Endothelial cell of umbilical vein (primary cell): ENCODE measurements around the gene CLOCK. TPM values are rescaled to one million over a fixed set of nuclear protein-coding genes. Genes with fewer than 3 reads are reported as not detected.

Experiments
- BruUV-seq: library from RNA; stranded (reverse); fragments of 400-500 nt; replicated peaks from 2 replicates; lab custom pipeline; 2021; lab: Mats Ljungman, UMichigan
- CTCF ChIA-PET: fragments of 300-600, 350-600 bp; sonication (Branson Sonifier 250); formaldehyde crosslinking; loops from one replicate; lab custom pipeline; 2021; ENCODE audit warnings: antibody characterized with exemption, inconsistent platforms; lab: Charles Lee
- POLR2A ChIA-PET: fragments of 300-600, 350-600 bp; sonication (Branson Sonifier 250); formaldehyde crosslinking; loops from one replicate; lab custom pipeline; 2021; ENCODE audit warnings: antibody characterized with exemption, inconsistent platforms; lab: Charles Lee
- DNase-seq: peaks from one replicate; pipeline ENCODE4 v3.0.0-alpha.2; 2011; ENCODE audit warnings: low read depth, low spot score
- FAIRE-seq: peaks from 2 replicates; lab custom pipeline; 2011; peaks lifted over from hg19 to GRCh38; lab: Jason Lieb, UNC
- H2AFZ ChIP-seq: 2 replicates; pipeline ENCODE4 v1.6.0; 2012; ENCODE audit warnings: low read depth, low read length, control low read depth, inconsistent platforms
- H3K27ac ChIP-seq: 2 replicates; pipeline ENCODE4 v1.5.1; 2011; ENCODE audit warnings: low read depth, mild to moderate bottlenecking, control low read depth, low read length, moderate library complexity; ENCODE audit not compliant: insufficient read depth
- H3K27me3 ChIP-seq, 2 experiments: 2 replicates each; pipeline versions ENCODE4 v1.6.0 to v1.6.1; 2011; ENCODE audit warnings: low read length in 2 of 2, mixed read lengths in 1 of 2; ENCODE audit not compliant: control insufficient read depth in 2 of 2, insufficient read depth in 2 of 2
- H3K36me3 ChIP-seq, 2 experiments: 2 replicates in 1 of 2; 3 replicates in 1 of 2; pipeline ENCODE4 v1.5.1; 2011; ENCODE audit warnings: low read length in 2 of 2, mild to moderate bottlenecking in 1 of 2, moderate library complexity in 1 of 2; ENCODE audit not compliant: control insufficient read depth in 2 of 2, insufficient read depth in 2 of 2; ENCODE audit errors: extremely low read depth in 1 of 2
- H3K4me1 ChIP-seq: 3 replicates; pipeline ENCODE4 v1.5.1; 2011; ENCODE audit warnings: mild to moderate bottlenecking, low read length; ENCODE audit not compliant: control insufficient read depth, insufficient read depth; ENCODE audit errors: extremely low read depth
- H3K4me2 ChIP-seq: 2 replicates; pipeline ENCODE4 v1.6.1; 2011; ENCODE audit warnings: low read length, control low read depth, mixed read lengths; ENCODE audit not compliant: insufficient read depth
- H3K4me3 ChIP-seq, 3 experiments: fragments of 200-600 bp in 1 of 3; sonication (generic), shearing (Covaris generic) in 1 of 3; replicated peaks in 1 of 3; 2 replicates each; pipeline ENCODE4 v1.5.1; 2011 to 2016; ENCODE audit warnings: control low read depth in 3 of 3, low read length in 3 of 3, mild to moderate bottlenecking in 2 of 3, inconsistent platforms in 1 of 3, low read depth in 1 of 3, moderate library complexity in 1 of 3; ENCODE audit not compliant: insufficient read depth in 1 of 3
- H3K79me2 ChIP-seq: 2 replicates; pipeline ENCODE4 v1.6.0; 2012; ENCODE audit warnings: low read length, inconsistent platforms; ENCODE audit not compliant: control insufficient read depth, insufficient read depth
- H3K9ac ChIP-seq: replicated peaks from 2 replicates; pipeline ENCODE3; 2011; ENCODE audit warnings: low read length, control low read depth; ENCODE audit not compliant: insufficient read depth; ENCODE audit errors: extremely low read depth
- H3K9me1 ChIP-seq: replicated peaks from 3 replicates; pipeline ENCODE4 v1.6.0; 2011; ENCODE audit warnings: mild to moderate bottlenecking, low read length; ENCODE audit not compliant: control insufficient read depth, insufficient read depth; ENCODE audit errors: extremely low read depth
- H3K9me3 ChIP-seq: replicated peaks from 2 replicates; pipeline ENCODE4 v1.5.1; 2012; ENCODE audit warnings: low read length, inconsistent platforms; ENCODE audit not compliant: control insufficient read depth, insufficient read depth
- H4K20me1 ChIP-seq: replicated peaks from 2 replicates; pipeline ENCODE3; 2011; ENCODE audit warnings: mild to moderate bottlenecking, low read length; ENCODE audit not compliant: control insufficient read depth, insufficient read depth; ENCODE audit errors: extremely low read depth
- CTCF ChIP-seq, 2 donors: IDR thresholded peaks; 1 replicate in 1 of 2; 2 replicates in 1 of 2; pipeline ENCODE4 v1.5.1; 2011; ENCODE audit warnings: low read length in 2 of 2, mild to moderate bottlenecking in 2 of 2, moderate library complexity in 2 of 2, control low read depth in 1 of 2, inconsistent platforms in 1 of 2, low read depth in 1 of 2; ENCODE audit not compliant: insufficient read depth in 1 of 2; ENCODE audit errors: extremely low read depth in 1 of 2
- EZH2 ChIP-seq: IDR thresholded peaks from 2 replicates; pipeline ENCODE4 v1.6.1; 2012; ENCODE audit warnings: borderline replicate concordance, low read depth, mild to moderate bottlenecking, moderate library complexity, low read length, inconsistent platforms; ENCODE audit not compliant: severe bottlenecking
- FOS ChIP-seq: IDR thresholded peaks from 2 replicates; pipeline ENCODE4 v1.6.1; 2011; ENCODE audit warnings: mild to moderate bottlenecking, low read length, moderate library complexity, borderline replicate concordance; ENCODE audit not compliant: insufficient read depth
- GATA2 ChIP-seq: IDR thresholded peaks from 2 replicates; pipeline ENCODE4 v1.7.0; 2011; ENCODE audit warnings: low read depth, mild to moderate bottlenecking, moderate library complexity, mixed read lengths, low read length; ENCODE audit not compliant: insufficient read length, insufficient read depth
- JUN ChIP-seq: IDR thresholded peaks from 2 replicates; pipeline ENCODE4 v1.6.1; 2011; ENCODE audit warnings: borderline replicate concordance, low read depth; ENCODE audit not compliant: insufficient read length, insufficient read depth
- MAX ChIP-seq: IDR thresholded peaks from 2 replicates; pipeline ENCODE4 v1.6.1; 2011; ENCODE audit not compliant: insufficient read depth, insufficient read length
- MYC ChIP-seq: IDR thresholded peaks from one replicate; pipeline ENCODE4 v1.6.1; 2011; ENCODE audit warnings: mild to moderate bottlenecking, low read depth, low read length
- POLR2A ChIP-seq: IDR thresholded peaks from 2 replicates; pipeline ENCODE4 v1.6.1; 2012; ENCODE audit warnings: low read depth, mild to moderate bottlenecking, control low read depth, low read length
- POLR2AphosphoS5 ChIP-seq: IDR thresholded peaks from 2 replicates; pipeline ENCODE4 v1.6.1; 2012; ENCODE audit warnings: low read depth, mild to moderate bottlenecking, control low read depth, low read length, moderate library complexity; ENCODE audit not compliant: insufficient read depth
- dilution Hi-C: fragments of 300-500 bp; cut with MboI; formaldehyde crosslinking; loops from one replicate; pipeline ENCODE4 v1.15.0; 2019; ENCODE audit warnings: low sequenced_read_pairs; ENCODE audit not compliant: extremely low pct_ligation_motif_present
- intact Hi-C: fragments of 100-400 bp; cut with micrococcal nuclease; formaldehyde crosslinking; loops from one replicate; pipeline ENCODE4 v1.10.0; 2022
- polyA plus RNA-seq, 4 experiments: library from polyadenylated mRNA; depleted of rRNA in 3 of 4; stranded (reverse) in 3 of 4; unstranded in 1 of 4; fragments of >200 nt; gene quantifications; 2 replicates each; pipeline versions ENCODE4 v1.2.1 to v1.2.3, GENCODE V29; 2011 to 2012; ENCODE audit warnings: missing spikeins in 1 of 4
- total RNA-seq: library from RNA; stranded (reverse); gene quantifications from 2 replicates; pipeline ENCODE4 v1.2.3, GENCODE V29; 2021

CLOCK gene
- total and polyA plus RNA-seq, 2 donors (not counting 3 experiments of a cell fraction or from before 2014, with no cell fraction given): 7.5 to 23.8 TPM

- ChIA-PET CTCF (interaction anchor here (1.5 to 2.1 kb wide), 3 partner anchors 10 to 108 kb away, joined by 7 to 14 read pairs (median 7); no protein-coding TSS in a partner anchor), POLR2A (no interaction called here)
- Histone ChIP-seq H3K4me1 (peaks cover 3% of the 10 kb centered on the region), H3K27me3 (no peaks in the 10 kb centered on the region), H3K27ac (no peak overlapping the region), H3K4me2 (no peak overlapping the region), H3K9ac (no peak overlapping the region), H3K4me3 (no peak overlapping the region), H3K9me1 (no peaks in the 10 kb centered on the region), H4K20me1 (peaks cover 2% of the 10 kb centered on the region), H3K36me3 (peaks cover 1 to 17% of the 10 kb centered on the region in 2 experiments), H3K79me2 (no peaks in the 10 kb centered on the region), H2AFZ (no peak overlapping the region), H3K9me3 (no peaks in the 10 kb centered on the region)
- TF ChIP-seq JUN (no peak), FOS (no peak), CTCF (IDR thresholded peaks at IDR 0.05; ENCODE audit: extremely low read depth in 1 of 2, insufficient read depth in 1 of 2, low read depth in 1 of 2, low read length in 2 of 2) (no peak), MYC (no peak), MAX (no peak), POLR2A (no peak), POLR2AphosphoS5 (no peak), GATA2 (no peak), EZH2 (no peak)
- DNase-seq: no peak
- intact Hi-C loops: loop anchor here (5.0 kb wide), 1 partner anchor 291 kb away; no protein-coding TSS in a partner anchor
- FAIRE-seq: no peak
- dilution Hi-C loops: no loop called here
- no TSS peak for BruUV-seq
These were observed 100.2 kb downstream of the CLOCK start for GRCh38 chr4:55446578-55446922.
